ENCODE results near the gene PLA2G4C.
"Not testable (repeated sequence)": the region's sequence is repeated elsewhere in the genome, so short reads cannot be mapped to it uniquely, and the experiment has no call there.

The PLA2G4C gene

GRCh38 chr19:48108997-48109782, 1.4 kb downstream of the PLA2G4C start:
- no peak for DNase-seq

- DNase-seq: no peak
These were observed 6.7 kb downstream of the PLA2G4C start for GRCh38 chr19:48103922-48104321.

GRCh38 chr19:48102870-48103751, 7.5 kb downstream of the PLA2G4C start:
- DNase-seq: peak; percentile 48

GRCh38 chr19:48095612-48096175, 14.9 kb downstream of the PLA2G4C start:
- DNase-seq: no peak

- no peak for DNase-seq
These were observed 15.8 kb downstream of the PLA2G4C start for GRCh38 chr19:48094855-48095203.

- no peak for DNase-seq
These were observed 16.3 kb downstream of the PLA2G4C start for GRCh38 chr19:48094129-48094854.

GRCh38 chr19:48091111-48091718, 19.4 kb downstream of the PLA2G4C start:
- not testable (repeated sequence) for DNase-seq

- DNase-seq: no peak
These were observed 20.3 kb downstream of the PLA2G4C start for GRCh38 chr19:48090281-48090802.

- not testable (repeated sequence) for DNase-seq
These were observed 21.6 kb downstream of the PLA2G4C start for GRCh38 chr19:48088991-48089390.

- no peak for DNase-seq
These were observed 24.4 kb downstream of the PLA2G4C start for GRCh38 chr19:48085904-48086864.

GRCh38 chr19:48085076-48085475, 25.5 kb downstream of the PLA2G4C start:
- no peak for DNase-seq

- DNase-seq: no peak
These were observed 29.5 kb downstream of the PLA2G4C start for GRCh38 chr19:48081106-48081505.

- not testable (repeated sequence) for DNase-seq
These were observed 40.3 kb downstream of the PLA2G4C start for GRCh38 chr19:48070177-48070769.

- no peak for DNase-seq
These were observed 41.2 kb downstream of the PLA2G4C start for GRCh38 chr19:48069435-48069834.

GRCh38 chr19:48064509-48064908, 46.1 kb downstream of the PLA2G4C start:
- DNase-seq: no peak

GRCh38 chr19:48061401-48062344, 48.9 kb downstream of the PLA2G4C start:
- DNase-seq: no peak

- DNase-seq: no peak
These were observed 50.2 kb downstream of the PLA2G4C start for GRCh38 chr19:48060381-48060780.

GRCh38 chr19:48059331-48059730, 51.3 kb downstream of the PLA2G4C start:
- peak; percentile 22 to 27 for DNase-seq

GRCh38 chr19:48053856-48054255, 56.8 kb downstream of the PLA2G4C start:
- no peak for DNase-seq

Data from activated T-cell treated with anti-CD3 and anti-CD28 coated beads, Interleukin-2, amount 50 U/mL, for 48 hours (primary cell).